Astrocyte (in vitro differentiated cells and primary cell): ENCODE results near the gene NT5DC3. TPM values are rescaled to one million over a fixed set of nuclear protein-coding genes. Genes with fewer than 3 reads are reported as not detected.

ENCODE experiments used
- DNase-seq: peaks from one replicate; pipeline ENCODE4 v3.0.0-alpha.2; 2010; ENCODE audit warnings: low read depth
- FAIRE-seq: peaks from 2 replicates; lab custom pipeline; 2011; peaks lifted over from hg19 to GRCh38; lab: Jason Lieb, UNC
- H2AFZ ChIP-seq: 2 replicates; pipeline ENCODE4 v1.6.0; 2012; ENCODE audit warnings: low read depth, low read length, inconsistent platforms
- H3K27ac ChIP-seq: 2 replicates; pipeline ENCODE4 v1.5.1; 2011; ENCODE audit warnings: low read depth, low read length, inconsistent platforms
- H3K27me3 ChIP-seq: 2 replicates; pipeline ENCODE4 v1.6.0; 2011; ENCODE audit warnings: low read length, inconsistent platforms; ENCODE audit not compliant: insufficient read depth
- H3K36me3 ChIP-seq: 2 replicates; pipeline ENCODE4 v1.5.1; 2011; ENCODE audit warnings: low read length, inconsistent platforms; ENCODE audit not compliant: insufficient read depth
- H3K4me1 ChIP-seq: 2 replicates; pipeline ENCODE4 v1.5.1; 2011; ENCODE audit warnings: low read length, inconsistent platforms; ENCODE audit not compliant: insufficient read depth
- H3K4me2 ChIP-seq: 2 replicates; pipeline ENCODE4 v1.6.0; 2012; ENCODE audit warnings: low read length, inconsistent platforms
- H3K4me3 ChIP-seq: 2 replicates; pipeline ENCODE4 v1.5.1; 2011; ENCODE audit warnings: low read depth, mild to moderate bottlenecking, low read length, inconsistent platforms; ENCODE audit not compliant: insufficient read depth
- H3K79me2 ChIP-seq: 2 replicates; pipeline ENCODE4 v1.6.0; 2012; ENCODE audit warnings: mild to moderate bottlenecking, low read length, inconsistent platforms; ENCODE audit not compliant: insufficient read depth
- H3K9ac ChIP-seq: 2 replicates; pipeline ENCODE4 v1.6.0; 2012; ENCODE audit warnings: mild to moderate bottlenecking, low read length, inconsistent platforms
- H3K9me3 ChIP-seq: 2 replicates; pipeline ENCODE4 v1.5.1; 2012; ENCODE audit warnings: low read depth, mild to moderate bottlenecking, low read length, inconsistent platforms; ENCODE audit not compliant: insufficient read depth
- H4K20me1 ChIP-seq: 2 replicates; pipeline ENCODE4 v1.6.0; 2012; ENCODE audit warnings: low read length, inconsistent platforms; ENCODE audit not compliant: insufficient read depth
- H3K27ac Mint-ChIP-seq: one replicate; pipeline ENCODE4 v1.8.0; 2021; ENCODE audit warnings: mild to moderate bottlenecking, mixed read lengths; ENCODE audit not compliant: unreplicated experiment
- H3K27me3 Mint-ChIP-seq: one replicate; pipeline ENCODE4 v1.8.0; 2021; ENCODE audit warnings: low read depth, mixed read lengths; ENCODE audit not compliant: unreplicated experiment
- H3K36me3 Mint-ChIP-seq: one replicate; pipeline ENCODE4 v1.8.0; 2021; ENCODE audit warnings: low read depth, mixed read lengths; ENCODE audit not compliant: unreplicated experiment
- H3K4me1 Mint-ChIP-seq: one replicate; pipeline ENCODE4 v1.8.0; 2021; ENCODE audit warnings: low read depth, mixed read lengths; ENCODE audit not compliant: unreplicated experiment
- H3K4me3 Mint-ChIP-seq: one replicate; pipeline ENCODE4 v1.8.0; 2021; ENCODE audit warnings: mild to moderate bottlenecking, moderate library complexity, mixed read lengths; ENCODE audit not compliant: unreplicated experiment
- H3K9me3 Mint-ChIP-seq: one replicate; pipeline ENCODE4 v1.8.0; 2021; ENCODE audit warnings: mild to moderate bottlenecking, mixed read lengths; ENCODE audit not compliant: unreplicated experiment
- EZH2 ChIP-seq: IDR thresholded peaks from 2 replicates; pipeline ENCODE4 v1.6.1; 2012; ENCODE audit warnings: mild to moderate bottlenecking, low read length, inconsistent platforms; ENCODE audit not compliant: insufficient read depth
- total RNA-seq: library from RNA; stranded (reverse); gene quantifications from 2 replicates; pipeline ENCODE4 v1.2.1, GENCODE V29; 2021
- TF ChIP-seq, protein P1 (sequence below): IDR thresholded peaks from 2 replicates; pipeline ENCODE4 v1.5.1; 2011; ENCODE audit warnings: low read depth, mild to moderate bottlenecking, inconsistent platforms, low read length, moderate library complexity; ENCODE audit not compliant: insufficient read depth

The NT5DC3 gene
- total RNA-seq, 1 donor from 2014 or later = 13.6 TPM

DNA sequence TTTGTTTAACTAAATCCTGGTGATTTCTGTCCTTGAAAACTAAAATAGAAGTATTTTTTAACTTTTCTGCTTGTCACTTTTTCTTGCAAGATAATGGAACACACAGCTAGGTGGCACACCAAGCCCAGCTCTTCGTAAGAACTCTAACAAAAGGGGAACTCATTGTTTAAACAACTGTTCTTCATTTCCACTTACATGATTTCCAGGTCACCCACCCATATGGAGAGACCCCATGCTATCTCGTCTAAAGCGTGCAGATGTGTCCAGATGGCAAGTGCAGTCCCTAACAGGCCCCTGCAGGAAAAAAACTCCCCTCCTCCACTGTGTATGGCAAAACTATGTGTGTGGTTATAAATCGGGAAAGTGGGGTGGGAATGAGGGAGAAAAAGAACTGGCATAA is 43.3 kb upstream of the NT5DC3 start:
- peak; percentile 51 for DNase-seq
- H3K4me3 ChIP-seq = no peak overlapping the region
- no peak overlapping the region for H3K27ac ChIP-seq
- no peaks in the 10 kb centered on the region for H3K79me2 ChIP-seq
- TF ChIP-seq, protein P1, sequence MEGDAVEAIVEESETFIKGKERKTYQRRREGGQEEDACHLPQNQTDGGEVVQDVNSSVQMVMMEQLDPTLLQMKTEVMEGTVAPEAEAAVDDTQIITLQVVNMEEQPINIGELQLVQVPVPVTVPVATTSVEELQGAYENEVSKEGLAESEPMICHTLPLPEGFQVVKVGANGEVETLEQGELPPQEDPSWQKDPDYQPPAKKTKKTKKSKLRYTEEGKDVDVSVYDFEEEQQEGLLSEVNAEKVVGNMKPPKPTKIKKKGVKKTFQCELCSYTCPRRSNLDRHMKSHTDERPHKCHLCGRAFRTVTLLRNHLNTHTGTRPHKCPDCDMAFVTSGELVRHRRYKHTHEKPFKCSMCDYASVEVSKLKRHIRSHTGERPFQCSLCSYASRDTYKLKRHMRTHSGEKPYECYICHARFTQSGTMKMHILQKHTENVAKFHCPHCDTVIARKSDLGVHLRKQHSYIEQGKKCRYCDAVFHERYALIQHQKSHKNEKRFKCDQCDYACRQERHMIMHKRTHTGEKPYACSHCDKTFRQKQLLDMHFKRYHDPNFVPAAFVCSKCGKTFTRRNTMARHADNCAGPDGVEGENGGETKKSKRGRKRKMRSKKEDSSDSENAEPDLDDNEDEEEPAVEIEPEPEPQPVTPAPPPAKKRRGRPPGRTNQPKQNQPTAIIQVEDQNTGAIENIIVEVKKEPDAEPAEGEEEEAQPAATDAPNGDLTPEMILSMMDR = peak; percentile 44
- TF ChIP-seq EZH2 = no peak
- no peak overlapping the region for H3K4me2 ChIP-seq
- no peaks in the 10 kb centered on the region for H3K36me3 ChIP-seq
- no peak overlapping the region for H3K4me3 Mint-ChIP-seq
- H3K27ac Mint-ChIP-seq = no peak overlapping the region
- H3K36me3 Mint-ChIP-seq = no peaks in the 10 kb centered on the region
- H3K9ac ChIP-seq = no peak overlapping the region
- H3K4me1 Mint-ChIP-seq = peaks cover 14% of the 10 kb centered on the region
- no peak for FAIRE-seq
- no peaks in the 10 kb centered on the region for H3K9me3 Mint-ChIP-seq
- no peaks in the 10 kb centered on the region for H3K27me3 ChIP-seq
- H3K27me3 Mint-ChIP-seq = peaks cover 6% of the 10 kb centered on the region
- H3K9me3 ChIP-seq = no peaks in the 10 kb centered on the region
- H3K4me1 ChIP-seq = peaks cover 8% of the 10 kb centered on the region
- no peaks in the 10 kb centered on the region for H4K20me1 ChIP-seq
- no peak overlapping the region for H2AFZ ChIP-seq

GRCh38 chr12:103883908-103884307 is 42.9 kb upstream of the NT5DC3 start:
- peaks cover 5% of the 10 kb centered on the region for H3K27me3 Mint-ChIP-seq
- Histone ChIP-seq H3K4me2 (no peak overlapping the region), H3K9ac (no peak overlapping the region), H3K27me3 (no peaks in the 10 kb centered on the region), H3K36me3 (no peaks in the 10 kb centered on the region), H4K20me1 (no peaks in the 10 kb centered on the region), H3K79me2 (no peaks in the 10 kb centered on the region), H3K27ac (no peak overlapping the region), H3K9me3 (no peaks in the 10 kb centered on the region), H3K4me1 (peaks cover 8% of the 10 kb centered on the region), H2AFZ (no peak overlapping the region), H3K4me3 (no peak overlapping the region)
- H3K9me3 Mint-ChIP-seq = no peaks in the 10 kb centered on the region
- peaks cover 14% of the 10 kb centered on the region for H3K4me1 Mint-ChIP-seq
- no peak overlapping the region for H3K27ac Mint-ChIP-seq
- FAIRE-seq (no peak), DNase-seq (no peak)
- no peak overlapping the region for H3K4me3 Mint-ChIP-seq
- no peak for TF ChIP-seq EZH2
- TF ChIP-seq, protein P1 = no peak
- H3K36me3 Mint-ChIP-seq = no peaks in the 10 kb centered on the region

- DNase-seq (no peak), FAIRE-seq (no peak)
- Mint-ChIP-seq H3K4me3 (no peak overlapping the region), H3K36me3 (no peaks in the 10 kb centered on the region), H3K4me1 (peaks cover 14% of the 10 kb centered on the region), H3K9me3 (no peaks in the 10 kb centered on the region), H3K27ac (no peak overlapping the region), H3K27me3 (peaks cover 5% of the 10 kb centered on the region)
- Histone ChIP-seq H3K79me2 (no peaks in the 10 kb centered on the region), H3K27ac (no peak overlapping the region), H3K27me3 (no peaks in the 10 kb centered on the region), H3K4me2 (no peak overlapping the region), H3K4me3 (no peak overlapping the region), H2AFZ (no peak overlapping the region), H4K20me1 (no peaks in the 10 kb centered on the region), H3K9ac (no peak overlapping the region), H3K9me3 (no peaks in the 10 kb centered on the region), H3K36me3 (no peaks in the 10 kb centered on the region), H3K4me1 (peaks cover 8% of the 10 kb centered on the region)
- TF ChIP-seq, protein P1 = no peak
- no peak for TF ChIP-seq EZH2
Observed at GRCh38 chr12:103882861-103883596, 42.0 kb upstream of the NT5DC3 start.
